B cell (primary cell): ENCODE data around the gene ELK3. TPM values are rescaled to one million over a fixed set of nuclear protein-coding genes. Genes with fewer than 3 reads are reported as not detected.

Experiments
- ATAC-seq: fragments of 200-7000 bp; cut with Tn5 transposase; one replicate; pipeline ENCODE4 v1.10.0; 2021; ENCODE audit warnings: low read depth, mild to moderate bottlenecking, moderate number of reproducible peaks, moderate library complexity
- CTCF ChIA-PET: fragments of 350-600 bp; sonication (Branson Sonifier 250); formaldehyde crosslinking; loops from one replicate; lab custom pipeline; 2021; ENCODE audit warnings: antibody characterized with exemption, inconsistent platforms; lab: Charles Lee
- POLR2A ChIA-PET: fragments of 350-600 bp; sonication (Branson Sonifier 250); formaldehyde crosslinking; loops from one replicate; lab custom pipeline; 2021; ENCODE audit warnings: antibody characterized with exemption; lab: Charles Lee
- DNase-seq: peaks from one replicate; pipeline ENCODE4 v3.0.0; 2013
- H2AFZ ChIP-seq: 2 replicates; pipeline ENCODE4 v1.6.1; 2012; ENCODE audit warnings: mild to moderate bottlenecking, low read depth, low read length; ENCODE audit not compliant: insufficient read depth, poor library complexity, severe bottlenecking
- H3K27ac ChIP-seq, 2 donors: 1 replicate in 1 of 2; 2 replicates in 1 of 2; pipeline ENCODE4 v1.5.1; 2012 to 2013; ENCODE audit warnings: low read length in 2 of 2, mild to moderate bottlenecking in 2 of 2, moderate library complexity in 1 of 2
- H3K27me3 ChIP-seq, 4 experiments: fragments of 200-600 bp in 1 of 4; sonication (generic) in 1 of 4; replicated peaks in 1 of 4; 1 replicate in 2 of 4; 2 replicates in 2 of 4; pipeline versions ENCODE4 v1.6.1 to v1.7.0; 2013 to 2016; ENCODE audit warnings: low read length in 3 of 4, mild to moderate bottlenecking in 2 of 4, mixed read lengths in 1 of 4, moderate library complexity in 1 of 4; ENCODE audit not compliant: insufficient read depth in 4 of 4, control insufficient read depth in 3 of 4; ENCODE audit errors: control extremely low read depth in 1 of 4
- H3K36me3 ChIP-seq, 2 experiments: replicated peaks in 1 of 2; 1 replicate in 1 of 2; 2 replicates in 1 of 2; pipeline versions ENCODE4 v1.6.1 to v1.7.1; 2013; ENCODE audit warnings: low read length in 1 of 2; ENCODE audit not compliant: insufficient read depth in 2 of 2, control insufficient read depth in 1 of 2; ENCODE audit errors: control extremely low read depth in 1 of 2, extremely low read depth in 1 of 2
- H3K4me1 ChIP-seq, 2 donors: fragments of 200-600 bp in 1 of 2; sonication (generic) in 1 of 2; 1 replicate in 1 of 2; 2 replicates in 1 of 2; pipeline versions ENCODE4 v1.5.1 to v1.6.1; 2013 to 2017; ENCODE audit warnings: low read length in 2 of 2; ENCODE audit not compliant: control insufficient read depth in 2 of 2, insufficient read depth in 2 of 2
- H3K4me2 ChIP-seq: replicated peaks from 2 replicates; pipeline ENCODE3; 2012; ENCODE audit warnings: mild to moderate bottlenecking, low read depth, low read length; ENCODE audit not compliant: poor library complexity, severe bottlenecking
- H3K4me3 ChIP-seq, 5 experiments: fragments of 200-600 bp in 1 of 5; sonication (generic) in 1 of 5; 1 replicate in 3 of 5; 2 replicates in 2 of 5; pipeline versions ENCODE4 v1.5.1 to v1.7.0; 2011 to 2016; ENCODE audit warnings: low read length in 4 of 5, mild to moderate bottlenecking in 4 of 5, low read depth in 2 of 5, control low read depth in 1 of 5, moderate library complexity in 1 of 5; ENCODE audit not compliant: insufficient read depth in 1 of 5; ENCODE audit errors: control extremely low read depth in 1 of 5, extremely low read depth in 1 of 5
- H3K79me2 ChIP-seq: fragments of 200-600 bp; sonication (generic); one replicate; pipeline ENCODE4 v1.6.0; 2016; ENCODE audit warnings: low read length; ENCODE audit not compliant: control insufficient read depth, insufficient read depth
- H3K9ac ChIP-seq: fragments of 200-600 bp; sonication (generic); 2 replicates; pipeline ENCODE4 v1.6.1; 2017; ENCODE audit warnings: mild to moderate bottlenecking, low read length, moderate library complexity
- H3K9me3 ChIP-seq, 3 donors: one replicate each; pipeline versions ENCODE4 v1.6.1 to v1.7.1; 2013; ENCODE audit warnings: low read length in 2 of 3; ENCODE audit not compliant: control insufficient read depth in 2 of 3, insufficient read depth in 1 of 3; ENCODE audit errors: control extremely low read depth in 1 of 3
- H4K20me1 ChIP-seq: 2 replicates; pipeline ENCODE4 v1.6.0; 2012; ENCODE audit warnings: mild to moderate bottlenecking, low read length; ENCODE audit not compliant: insufficient read depth, control insufficient read depth, poor library complexity, severe bottlenecking
- H3K27ac Mint-ChIP-seq: one replicate; pipeline ENCODE4 v1.8.0; 2021; ENCODE audit warnings: mixed read lengths
- H3K27me3 Mint-ChIP-seq: one replicate; pipeline ENCODE4 v1.8.0; 2021; ENCODE audit warnings: mixed read lengths
- H3K4me1 Mint-ChIP-seq: one replicate; pipeline ENCODE4 v1.8.0; 2021; ENCODE audit warnings: mixed read lengths
- H3K4me3 Mint-ChIP-seq: one replicate; pipeline ENCODE4 v1.8.0; 2021; ENCODE audit warnings: mixed read lengths
- H3K9me3 Mint-ChIP-seq: one replicate; pipeline ENCODE4 v1.8.0; 2022; ENCODE audit warnings: mixed read lengths; ENCODE audit not compliant: insufficient read depth
- EZH2 ChIP-seq: IDR thresholded peaks from 2 replicates; pipeline ENCODE4 v1.6.1; 2012; ENCODE audit warnings: borderline replicate concordance, low read depth, mild to moderate bottlenecking, moderate library complexity, low read length; ENCODE audit not compliant: insufficient read depth, poor library complexity, severe bottlenecking
- WGBS: methylation state at CpG from one replicate; pipeline ENCODE4 v1.1.5; 2013; ENCODE audit warnings: missing lambda C conversion rate; ENCODE audit not compliant: insufficient coverage; 5-methylcytosine and 5-hydroxymethylcytosine counted together
- intact Hi-C: fragments of 100-400 bp; cut with micrococcal nuclease; formaldehyde crosslinking; loops from one replicate; pipeline ENCODE4 v1.10.0; 2022
- polyA plus RNA-seq: library from polyadenylated mRNA; depleted of rRNA; stranded (reverse); fragments of >200 nt; gene quantifications from 2 replicates; pipeline ENCODE4 v1.2.3, GENCODE V29; 2012
- total RNA-seq, 2 donors: library from RNA; stranded (reverse); fragments of 120-200 nt in 1 of 2; gene quantifications; 1 replicate in 1 of 2; 2 replicates in 1 of 2; pipeline versions ENCODE4 v1.2.3 to v1.2.4, GENCODE V29; 2013 to 2022
- TF ChIP-seq, protein P1 (sequence below): fragments of 200-600 bp; IDR thresholded peaks from one replicate; pipeline ENCODE4 v1.8.0; 2022; ENCODE audit warnings: antibody characterized with exemption, mild to moderate bottlenecking

Gene ELK3
- total and polyA plus RNA-seq, 2 donors (not counting 1 experiment from before 2014, with no cell fraction given), result 10.5 to 87.1 TPM

DNA sequence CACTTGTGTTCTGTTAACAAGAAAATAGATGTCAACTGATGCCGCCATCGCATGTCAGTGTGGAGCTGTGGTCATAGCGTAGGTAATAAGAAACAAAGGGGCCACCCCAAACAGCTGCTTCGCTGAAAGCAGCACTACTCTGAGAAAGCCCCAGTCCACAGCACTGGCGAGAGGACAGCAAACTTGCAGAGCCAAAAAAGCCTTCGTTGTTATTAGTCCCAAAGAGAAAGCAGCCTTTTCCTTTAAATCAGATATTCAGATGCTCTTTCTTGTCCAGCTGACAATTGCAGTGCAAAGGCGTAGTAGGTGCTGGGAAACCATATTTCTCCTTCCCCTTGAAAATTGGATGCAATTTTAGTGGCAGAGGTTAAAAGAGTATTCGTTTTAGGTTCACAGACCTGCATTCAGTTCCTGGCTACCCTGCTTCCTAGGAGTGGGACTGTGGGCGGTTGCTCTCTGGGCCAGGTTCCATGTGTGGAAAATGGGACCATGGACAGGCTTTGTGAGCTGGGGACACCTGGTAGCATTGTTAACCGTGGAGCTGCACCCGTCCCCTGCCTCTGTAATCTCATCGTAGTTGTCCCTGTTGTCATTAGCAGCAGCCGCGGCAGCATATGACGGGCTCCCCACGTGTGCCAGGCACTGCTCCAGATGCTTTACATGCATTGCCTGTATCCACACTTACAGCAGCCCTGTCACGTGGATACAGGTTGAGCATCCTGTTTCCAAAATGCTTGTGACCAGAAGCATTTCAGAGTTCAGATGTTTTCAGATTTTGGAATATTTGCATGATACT lies 54.2 kb downstream of the ELK3 start:
- Histone ChIP-seq H3K4me2 (no peak overlapping the region), H3K27me3 (no peaks in the 10 kb centered on the region), H3K9ac (no peak overlapping the region), H3K4me3 (no peak overlapping the region), H3K9me3 (no peaks in the 10 kb centered on the region), H3K36me3 (peaks cover 0 to 76% of the 10 kb centered on the region in 2 experiments), H3K27ac (no peak overlapping the region), H4K20me1 (peaks cover 50% of the 10 kb centered on the region), H3K4me1 (no peaks in the 10 kb centered on the region), H2AFZ (no peak overlapping the region), H3K79me2 (peaks cover 85% of the 10 kb centered on the region)
- ATAC-seq, result no peak
- Mint-ChIP-seq H3K9me3 (no peaks in the 10 kb centered on the region), H3K4me3 (no peak overlapping the region), H3K4me1 (peaks cover 18% of the 10 kb centered on the region), H3K27ac (no peak overlapping the region), H3K27me3 (no peaks in the 10 kb centered on the region)
- ChIA-PET CTCF (no interaction called here), POLR2A (interaction anchor here (0.6 kb wide), 1 partner anchor 127 kb away, joined by 5 read pairs; no protein-coding TSS in a partner anchor)
- WGBS, result 97% methylated on average over 16 of the region's 17 CpGs
- DNase-seq, result no peak
- intact Hi-C loops, result no loop called here
- TF ChIP-seq EZH2, result no peak
- TF ChIP-seq, protein P1, sequence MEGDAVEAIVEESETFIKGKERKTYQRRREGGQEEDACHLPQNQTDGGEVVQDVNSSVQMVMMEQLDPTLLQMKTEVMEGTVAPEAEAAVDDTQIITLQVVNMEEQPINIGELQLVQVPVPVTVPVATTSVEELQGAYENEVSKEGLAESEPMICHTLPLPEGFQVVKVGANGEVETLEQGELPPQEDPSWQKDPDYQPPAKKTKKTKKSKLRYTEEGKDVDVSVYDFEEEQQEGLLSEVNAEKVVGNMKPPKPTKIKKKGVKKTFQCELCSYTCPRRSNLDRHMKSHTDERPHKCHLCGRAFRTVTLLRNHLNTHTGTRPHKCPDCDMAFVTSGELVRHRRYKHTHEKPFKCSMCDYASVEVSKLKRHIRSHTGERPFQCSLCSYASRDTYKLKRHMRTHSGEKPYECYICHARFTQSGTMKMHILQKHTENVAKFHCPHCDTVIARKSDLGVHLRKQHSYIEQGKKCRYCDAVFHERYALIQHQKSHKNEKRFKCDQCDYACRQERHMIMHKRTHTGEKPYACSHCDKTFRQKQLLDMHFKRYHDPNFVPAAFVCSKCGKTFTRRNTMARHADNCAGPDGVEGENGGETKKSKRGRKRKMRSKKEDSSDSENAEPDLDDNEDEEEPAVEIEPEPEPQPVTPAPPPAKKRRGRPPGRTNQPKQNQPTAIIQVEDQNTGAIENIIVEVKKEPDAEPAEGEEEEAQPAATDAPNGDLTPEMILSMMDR, result no peak
